HL-60/S4 (cell line): Measurements from ENCODE around the gene ACTRT3.

Experiments used
- in situ Hi-C: fragments of 300-500 bp; cut with MboI; formaldehyde crosslinking; loops from 2 replicates; pipeline ENCODE4 v1.14.3; 2022; ENCODE audit warnings: low sequenced_read_pairs

ACTRT3 gene

GRCh38 chr3:169769287-169770181 lies at the start of gene ACTRT3:
Gene ACTRT3, minus strand, starts transcription at chr3:169769561. Its CDS starts 41 bp downstream, at chr3:169769520.
- in situ Hi-C loops, result no loop called here

DNA sequence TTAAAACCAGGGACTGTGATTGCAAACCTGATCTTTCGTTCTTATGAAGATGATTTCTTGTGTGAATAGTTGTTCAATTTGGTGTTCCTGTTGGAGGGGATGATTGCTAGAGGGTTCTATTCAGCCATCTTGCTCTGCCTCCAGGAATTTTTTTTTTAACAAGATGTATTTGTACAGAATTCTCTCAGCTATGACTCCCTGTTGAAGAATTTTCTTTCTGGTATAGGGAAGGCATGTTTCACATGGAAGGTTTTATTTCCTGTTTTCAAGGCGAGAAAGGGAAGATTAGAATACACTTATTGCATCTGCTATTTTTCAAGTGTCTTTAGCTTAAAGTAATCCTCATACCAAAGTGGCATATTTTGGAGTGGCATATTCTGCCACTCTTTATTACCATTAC lies 49.0 kb upstream of the ACTRT3 start:
- in situ Hi-C loops, result no loop called here

- in situ Hi-C loops, result no loop called here
Observed at GRCh38 chr3:169815590-169816150, 46.3 kb upstream of the ACTRT3 start.

DNA sequence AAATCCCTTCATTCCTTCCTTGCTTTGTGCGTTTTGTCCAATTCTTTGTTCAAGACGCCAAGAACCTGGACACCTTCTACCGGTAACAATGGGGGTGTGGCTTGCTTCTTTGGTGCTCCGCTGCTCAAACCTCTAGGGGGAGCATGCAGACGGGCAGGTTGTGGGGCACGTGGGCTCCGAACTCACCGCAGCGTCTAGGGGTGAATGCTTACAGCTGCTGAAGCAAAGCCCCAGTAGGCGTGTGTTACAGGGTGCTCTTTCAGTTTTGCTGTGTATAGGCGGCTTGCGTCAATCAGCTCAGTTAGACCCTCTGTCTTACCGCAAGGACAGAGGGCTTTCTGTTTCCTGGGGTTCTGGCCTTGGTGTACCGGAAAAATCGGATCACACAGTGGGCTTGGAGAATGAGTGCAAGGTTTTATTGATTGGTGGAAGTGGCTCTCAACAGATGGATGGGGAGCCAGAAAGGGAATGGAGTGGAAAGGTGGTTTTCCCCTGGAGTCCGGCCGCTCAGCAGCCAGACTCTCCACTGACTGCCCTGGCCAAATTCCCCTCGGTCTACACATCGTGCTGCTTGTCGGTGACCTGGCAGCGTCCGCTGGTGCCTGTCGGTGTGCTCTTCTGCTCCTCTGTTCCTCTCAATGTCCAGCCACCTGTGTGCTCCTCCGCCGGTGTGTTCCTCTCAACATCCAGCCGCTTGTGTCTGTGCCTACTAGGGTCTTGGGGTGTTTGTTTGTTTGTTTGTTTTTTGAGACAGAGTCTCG lies 44.6 kb upstream of the ACTRT3 start:
- in situ Hi-C loops, result no loop called here

- in situ Hi-C loops, result no loop called here
Observed at GRCh38 chr3:169813278-169813677, 43.9 kb upstream of the ACTRT3 start.

DNA sequence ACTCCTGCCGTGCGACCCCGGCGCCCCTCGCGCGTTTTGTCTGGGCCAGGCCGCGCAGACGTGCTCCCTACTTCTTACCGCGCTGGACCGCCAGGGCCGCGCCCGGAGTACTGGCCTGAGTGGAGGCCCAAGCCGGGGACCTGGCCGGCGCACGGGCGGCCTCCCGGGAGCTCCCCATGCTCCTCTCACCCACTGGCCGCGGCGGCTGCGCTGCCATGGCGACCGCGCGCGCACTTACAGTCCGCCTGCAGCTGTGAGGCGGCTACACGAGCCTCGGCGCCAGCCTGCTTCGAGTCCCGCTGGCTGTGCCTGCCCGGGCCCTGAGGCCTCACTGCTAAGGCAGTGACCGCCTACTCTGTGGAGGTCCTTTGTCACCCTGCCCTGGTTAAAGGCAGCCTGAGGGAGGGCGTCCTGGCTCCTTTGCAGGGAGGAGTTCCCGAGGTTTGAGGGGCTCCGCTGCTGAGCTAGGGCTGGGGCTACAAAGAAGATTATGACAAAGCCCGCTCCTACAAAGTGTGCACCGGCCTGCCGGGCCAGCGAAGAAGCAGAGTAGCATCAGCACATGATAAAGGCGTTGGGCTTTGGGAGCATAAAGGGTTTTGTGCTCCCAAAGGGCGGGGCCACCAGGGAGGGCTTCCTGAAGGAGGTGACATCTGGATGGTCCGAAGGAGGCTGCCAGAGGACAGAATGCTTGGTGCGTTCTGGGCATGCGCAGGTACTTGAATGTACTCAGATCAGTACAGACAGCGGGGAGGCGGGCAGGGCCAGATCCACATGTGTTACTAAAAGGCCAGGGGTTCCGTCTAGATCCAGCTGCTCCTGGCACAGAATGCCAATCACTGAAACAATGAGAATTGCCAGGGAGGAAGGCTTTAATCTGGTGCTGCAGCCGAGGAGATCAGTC lies 43.2 kb upstream of the ACTRT3 start, which contains the start of the genes LRRC34 and LRRIQ4:
LRRC34 (minus strand) TSS at position 573 of the 904 bp plus-strand sequence; CDS start at position 217, 356 bp downstream.
LRRIQ4 (plus strand) TSS at position 539 of the 904 bp plus-strand sequence. CDS start 9,052 bp downstream, outside the sequence.
- in situ Hi-C loops, result no loop called here

DNA sequence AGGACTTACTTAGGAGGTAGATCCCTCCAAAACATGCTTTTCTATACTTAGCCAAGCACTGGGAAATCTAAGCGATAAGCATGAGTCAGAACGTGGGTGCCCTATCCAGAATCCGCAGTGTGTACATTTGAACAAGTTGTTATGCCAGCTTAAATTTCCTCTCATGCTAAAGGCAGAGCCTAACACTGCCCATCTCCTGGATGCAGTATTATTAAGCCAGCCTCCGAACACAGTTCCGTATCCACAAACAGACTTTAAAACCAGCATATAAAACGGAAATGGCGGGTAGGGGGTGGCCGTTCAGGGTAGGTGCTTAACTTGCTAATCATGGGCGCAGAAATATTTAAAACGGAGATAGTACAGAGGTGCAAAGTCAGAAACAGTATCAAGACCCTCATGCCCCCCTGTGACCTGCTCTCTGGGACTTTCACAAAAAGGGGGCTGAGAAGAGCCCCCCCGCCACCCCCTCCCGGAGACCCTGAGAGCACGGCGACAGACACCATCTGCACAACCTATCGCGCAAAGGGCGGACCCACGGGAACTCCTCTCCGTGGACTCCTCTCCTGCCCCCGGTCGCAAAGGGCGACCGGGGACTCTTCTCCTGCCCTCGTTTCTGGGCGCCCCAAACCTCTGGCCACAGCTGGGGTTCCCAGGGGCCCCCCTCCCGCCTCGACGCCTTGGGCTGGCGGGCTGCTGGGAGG lies 42.4 kb upstream of the ACTRT3 start:
- in situ Hi-C loops, result no loop called here

- in situ Hi-C loops, result no loop called here
Observed at GRCh38 chr3:169809230-169809795, 40.0 kb upstream of the ACTRT3 start.

GRCh38 chr3:169804681-169805080 lies 35.3 kb upstream of the ACTRT3 start:
- in situ Hi-C loops, result no loop called here

GRCh38 chr3:169792359-169792758 lies 23.0 kb upstream of the ACTRT3 start:
- in situ Hi-C loops, result no loop called here

GRCh38 chr3:169790687-169791429 lies 21.5 kb upstream of the ACTRT3 start:
- in situ Hi-C loops, result no loop called here

DNA sequence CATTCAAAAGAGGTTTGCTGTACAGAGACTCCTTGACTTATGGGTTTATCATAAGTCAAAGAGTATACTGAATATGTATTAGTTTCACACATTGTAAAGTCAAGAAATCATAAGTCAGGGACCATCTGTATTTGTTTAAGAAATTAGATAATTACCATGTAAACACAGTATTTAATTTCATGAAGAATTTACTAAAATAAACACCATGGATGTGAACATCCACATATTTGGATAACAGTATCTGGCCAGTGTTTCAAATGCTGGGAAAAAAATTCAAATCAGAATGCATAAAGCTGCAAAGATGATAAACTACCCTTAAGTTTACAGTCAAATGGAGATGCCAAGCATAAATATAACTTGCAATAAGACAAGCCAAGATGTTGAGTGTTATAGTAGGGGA lies 20.9 kb upstream of the ACTRT3 start:
- in situ Hi-C loops, result no loop called here

GRCh38 chr3:169787791-169788190 lies 18.4 kb upstream of the ACTRT3 start:
- in situ Hi-C loops, result no loop called here

DNA sequence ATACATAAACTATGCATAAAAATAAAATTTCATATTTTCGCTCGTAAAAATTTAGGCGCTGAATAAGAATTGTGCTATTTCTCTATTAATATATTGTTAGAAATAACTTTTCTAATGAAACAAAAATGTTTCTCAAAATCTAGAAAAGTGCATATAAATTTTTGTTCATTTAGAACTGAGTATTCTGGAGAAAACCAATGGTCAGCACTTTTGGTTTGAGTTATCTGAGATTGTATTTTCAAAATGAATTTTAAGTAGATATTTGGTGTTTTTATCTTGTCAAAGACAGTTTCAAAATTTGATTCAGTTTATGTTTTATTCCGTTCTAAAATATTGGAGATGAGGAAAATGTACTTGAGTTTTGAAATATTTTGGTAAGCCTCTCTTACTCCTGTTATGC lies 17.8 kb upstream of the ACTRT3 start:
- in situ Hi-C loops, result no loop called here

DNA sequence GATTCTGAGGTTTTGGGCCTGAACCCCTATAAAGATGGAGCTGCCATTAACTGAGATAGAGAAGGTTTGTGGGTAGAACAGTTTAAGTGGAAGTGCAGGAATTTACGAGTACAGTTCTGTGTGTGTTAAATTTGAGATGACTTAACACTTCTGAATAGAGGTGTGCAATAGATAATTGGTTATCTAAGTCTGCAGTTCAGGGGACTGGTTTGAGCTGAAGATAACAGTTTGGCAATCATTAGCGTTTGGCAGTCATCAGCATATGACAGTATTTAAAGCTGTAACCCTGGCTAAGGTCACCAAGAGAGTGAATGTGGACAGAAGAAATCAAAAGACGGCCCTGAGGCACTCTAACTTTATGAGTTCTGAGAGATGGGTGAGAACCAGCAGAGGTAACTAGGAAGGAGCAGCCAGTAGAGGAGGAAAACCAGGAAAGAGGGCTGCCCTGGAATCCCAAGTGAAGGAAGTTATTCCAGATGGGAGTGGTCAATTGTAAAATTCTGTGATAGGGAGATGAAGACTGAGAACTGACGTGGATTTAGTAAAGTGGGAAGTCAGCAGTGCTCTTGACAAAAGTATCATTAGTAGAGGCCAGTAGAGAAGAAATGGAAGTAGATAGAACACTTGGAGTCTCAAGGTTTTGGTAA lies 12.0 kb upstream of the ACTRT3 start:
- in situ Hi-C loops, result no loop called here

GRCh38 chr3:169780742-169781141 lies 11.4 kb upstream of the ACTRT3 start:
- in situ Hi-C loops, result no loop called here

DNA sequence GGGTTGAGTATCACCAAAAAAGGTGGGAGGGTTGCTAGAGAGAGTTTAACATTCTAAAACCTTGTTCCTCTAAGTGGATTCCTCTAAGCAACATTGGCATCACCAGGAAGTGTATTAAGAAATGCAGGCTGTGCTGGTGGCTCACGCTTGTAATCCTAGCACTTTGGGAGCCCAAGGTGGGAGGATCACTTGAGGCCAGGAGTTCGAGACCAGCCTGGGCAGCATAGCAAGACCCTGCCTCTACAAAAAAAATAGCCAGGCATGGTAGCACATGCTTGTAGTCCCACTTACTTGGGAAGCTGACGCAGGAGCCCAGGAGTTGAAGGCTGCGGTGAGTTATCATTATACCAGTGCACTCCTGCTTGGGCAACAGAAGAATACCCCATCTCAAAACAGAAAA lies 8.5 kb upstream of the ACTRT3 start:
- in situ Hi-C loops, result no loop called here

DNA sequence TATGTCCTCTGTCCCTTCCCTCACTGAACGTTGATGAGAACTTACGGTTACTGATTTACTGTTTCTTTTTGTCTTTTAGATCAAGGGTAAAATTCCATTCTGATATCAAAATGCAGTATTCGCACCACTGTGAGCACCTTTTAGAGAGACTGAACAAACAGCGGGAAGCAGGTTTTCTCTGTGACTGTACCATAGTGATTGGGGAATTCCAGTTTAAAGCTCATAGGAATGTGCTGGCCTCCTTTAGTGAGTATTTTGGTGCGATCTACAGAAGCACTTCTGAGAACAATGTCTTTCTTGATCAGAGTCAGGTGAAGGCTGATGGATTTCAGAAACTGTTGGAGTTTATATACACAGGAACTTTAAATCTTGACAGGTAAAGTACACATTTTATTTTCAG lies 4.8 kb upstream of the ACTRT3 start:
- in situ Hi-C loops, result no loop called here
